K562 (cell line): ENCODE results near the gene SPDEF. TPM values are rescaled to one million over a fixed set of nuclear protein-coding genes. Genes with fewer than 3 reads are reported as not detected.

Experiments used
- CHD4 ChIP-seq: fragments of 200-600 bp; sonication (generic); IDR thresholded peaks from 3 replicates; pipeline ENCODE4 v1.6.1; 2012; ENCODE audit warnings: low read depth, mild to moderate bottlenecking, mixed read lengths, low read length, inconsistent platforms; ENCODE audit not compliant: insufficient read depth, insufficient replicate concordance, poor library complexity, severe bottlenecking
- FOXA1 ChIP-seq: fragments of 450-650 bp; IDR thresholded peaks from 2 replicates; pipeline ENCODE4 v1.6.1; 2016; ENCODE audit warnings: mild to moderate bottlenecking, borderline replicate concordance
- GABPB1 ChIP-seq: sonication (generic); formaldehyde crosslinking; IDR thresholded peaks from 2 replicates; pipeline ENCODE4 v1.8.0; 2022; ENCODE audit warnings: mild to moderate bottlenecking, missing genetic modification reagents
- HDAC1 ChIP-seq, 2 experiments: fragments of 450-650 bp; IDR thresholded peaks; 2 replicates each; pipeline ENCODE4 v1.6.1; 2016 to 2017; ENCODE audit warnings: inconsistent platforms in 1 of 2, mild to moderate bottlenecking in 1 of 2, moderate library complexity in 1 of 2
- KDM1A ChIP-seq, 2 experiments: fragments of 450-650 bp; IDR thresholded peaks; 2 replicates each; pipeline ENCODE4 v1.6.1; 2016; ENCODE audit warnings: mild to moderate bottlenecking in 2 of 2
- MCM2 ChIP-seq: fragments of 450-650 bp; IDR thresholded peaks from 2 replicates; pipeline ENCODE4 v1.6.1; 2017; ENCODE audit warnings: low read depth, mild to moderate bottlenecking
- NFE2L1 ChIP-seq: fragments of 450-650 bp; IDR thresholded peaks from 2 replicates; pipeline ENCODE4 v1.6.1; 2016; ENCODE audit warnings: missing genetic modification characterization, low read depth, mild to moderate bottlenecking, missing compliant biosample characterization, moderate library complexity, borderline replicate concordance
- RBM34 ChIP-seq: fragments of 200-400 bp; formaldehyde crosslinking; IDR thresholded peaks from 2 replicates; pipeline ENCODE4 v1.6.1; 2018; ENCODE audit warnings: low read length, borderline replicate concordance; ENCODE audit not compliant: insufficient read depth
- SAFB ChIP-seq: fragments of 200-400 bp; formaldehyde crosslinking; IDR thresholded peaks from 2 replicates; pipeline ENCODE4 v1.6.1; 2017; ENCODE audit warnings: low read depth, low read length, borderline replicate concordance
- SAFB2 ChIP-seq: fragments of 200-400 bp; formaldehyde crosslinking; IDR thresholded peaks from 2 replicates; pipeline ENCODE4 v1.6.1; 2018; ENCODE audit warnings: borderline replicate concordance, low read length, low read depth, moderate library complexity; ENCODE audit not compliant: severe bottlenecking
- SMARCA5 ChIP-seq: fragments of 450-650 bp; IDR thresholded peaks from 2 replicates; pipeline ENCODE4 v1.6.1; 2016
- SPI1 ChIP-seq: IDR thresholded peaks from 2 replicates; pipeline ENCODE4 v1.6.1; 2011; ENCODE audit warnings: low read depth, low read length, control low read depth, borderline replicate concordance
- polyA plus RNA-seq, 8 experiments: library from polyadenylated mRNA; depleted of rRNA in 4 of 8; stranded (reverse) in 5 of 8; unstranded in 3 of 8; fragments of >200 nt; fragmentation: Nextera tagmentation in 2 of 8; fragmentation: Illumina TruSeq in 1 of 8; extraction: Ambion mirVana in 2 of 8; extraction: Trizol in 1 of 8; gene quantifications; 2 replicates each; pipeline versions ENCODE4 v1.2.1 to v1.2.3, GENCODE V29; 2011 to 2014; ENCODE audit warnings: inconsistent platforms in 1 of 8, missing spikeins in 1 of 8
- total RNA-seq, 7 experiments: library from RNA; depleted of rRNA in 6 of 7; stranded (reverse); fragments of >200 nt in 6 of 7; fragmentation: Illumina TruSeq in 2 of 7; extraction: Trizol in 2 of 7; gene quantifications; 2 replicates each; pipeline versions ENCODE4 v1.2.1 to v1.2.3, GENCODE V29; 2011 to 2021; ENCODE audit warnings: low replicate concordance in 1 of 7
- TF ChIP-seq, protein P1 (sequence below): IDR thresholded peaks from 3 replicates; pipeline ENCODE4 v1.6.1; 2011; ENCODE audit warnings: borderline replicate concordance, mild to moderate bottlenecking; ENCODE audit not compliant: insufficient read length, insufficient read depth
- TF ChIP-seq, protein P2 (sequence below): fragments of 450-650 bp; IDR thresholded peaks from 2 replicates; pipeline ENCODE4 v1.6.1; 2016; ENCODE audit warnings: antibody characterized with exemption
- TF ChIP-seq, protein P3 (sequence below): sonication (generic); formaldehyde crosslinking; IDR thresholded peaks from 2 replicates; pipeline ENCODE4 v1.9.0; 2022; ENCODE audit warnings: mild to moderate bottlenecking, missing genetic modification reagents
- TF ChIP-seq, protein P4 (sequence below): fragments of 450-650 bp; IDR thresholded peaks from 2 replicates; pipeline ENCODE4 v1.6.1; 2018; ENCODE audit warnings: mild to moderate bottlenecking, low read depth; ENCODE audit not compliant: partially characterized antibody
- TF ChIP-seq, protein P5 (sequence below): sonication (generic); formaldehyde crosslinking; IDR thresholded peaks from 2 replicates; pipeline ENCODE4 v1.8.0; 2022; ENCODE audit warnings: mild to moderate bottlenecking, missing genetic modification reagents

The SPDEF gene
- total and polyA plus RNA-seq, 9 of the 15 experiments (the other 6 are each of a cell fraction or from before 2014, with no cell fraction given), result 0.04 to 0.12 (median 0.11) TPM; not detected in 5

DNA sequence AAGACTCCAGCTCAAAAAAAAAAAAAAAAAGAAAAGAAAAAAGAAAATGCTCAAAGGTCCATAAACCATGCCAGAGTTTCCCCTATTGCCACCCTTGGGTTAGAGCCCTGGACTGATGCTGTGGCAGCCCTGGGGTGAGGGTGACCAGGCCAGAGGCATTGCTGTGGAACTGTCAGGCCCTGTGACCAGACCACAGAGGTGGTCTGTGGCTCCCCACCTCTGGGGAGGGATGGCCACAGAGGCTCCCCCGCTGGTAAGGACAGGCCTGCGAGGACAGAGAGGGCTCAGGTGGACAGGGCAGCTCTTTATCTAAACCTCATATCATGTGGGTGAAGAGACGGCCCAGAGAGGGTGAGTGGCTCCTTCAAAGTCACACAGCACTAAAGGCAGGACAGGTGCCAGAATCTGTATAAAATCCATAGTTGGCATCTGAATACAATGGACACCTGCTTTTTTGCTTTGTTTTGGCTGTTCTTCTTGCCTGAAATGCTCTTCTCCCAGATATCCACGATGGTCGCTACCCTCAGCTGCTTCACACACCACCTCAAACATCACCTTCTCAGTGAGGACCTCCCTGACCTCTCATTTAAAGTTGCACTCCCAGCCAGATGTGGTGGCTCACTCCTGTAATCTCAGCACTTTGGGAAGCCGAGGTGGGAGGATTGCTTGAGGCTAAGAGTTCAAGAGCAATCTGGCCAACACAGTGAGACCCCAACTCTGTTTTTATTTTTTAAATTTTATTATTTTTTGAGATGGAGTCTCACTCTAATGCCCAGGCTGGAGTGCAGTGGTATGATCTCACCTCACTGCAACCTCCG is 22.5 kb upstream of the SPDEF start (continued):
- TF ChIP-seq, protein P1, sequence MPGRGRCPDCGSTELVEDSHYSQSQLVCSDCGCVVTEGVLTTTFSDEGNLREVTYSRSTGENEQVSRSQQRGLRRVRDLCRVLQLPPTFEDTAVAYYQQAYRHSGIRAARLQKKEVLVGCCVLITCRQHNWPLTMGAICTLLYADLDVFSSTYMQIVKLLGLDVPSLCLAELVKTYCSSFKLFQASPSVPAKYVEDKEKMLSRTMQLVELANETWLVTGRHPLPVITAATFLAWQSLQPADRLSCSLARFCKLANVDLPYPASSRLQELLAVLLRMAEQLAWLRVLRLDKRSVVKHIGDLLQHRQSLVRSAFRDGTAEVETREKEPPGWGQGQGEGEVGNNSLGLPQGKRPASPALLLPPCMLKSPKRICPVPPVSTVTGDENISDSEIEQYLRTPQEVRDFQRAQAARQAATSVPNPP, result no peak
- TF ChIP-seq KDM1A (IDR thresholded peaks at IDR 0.05), result peak; percentile 74 to 87
- peak; percentile 41 for TF ChIP-seq CHD4
- TF ChIP-seq RBM34, result no peak
- TF ChIP-seq, protein P2, sequence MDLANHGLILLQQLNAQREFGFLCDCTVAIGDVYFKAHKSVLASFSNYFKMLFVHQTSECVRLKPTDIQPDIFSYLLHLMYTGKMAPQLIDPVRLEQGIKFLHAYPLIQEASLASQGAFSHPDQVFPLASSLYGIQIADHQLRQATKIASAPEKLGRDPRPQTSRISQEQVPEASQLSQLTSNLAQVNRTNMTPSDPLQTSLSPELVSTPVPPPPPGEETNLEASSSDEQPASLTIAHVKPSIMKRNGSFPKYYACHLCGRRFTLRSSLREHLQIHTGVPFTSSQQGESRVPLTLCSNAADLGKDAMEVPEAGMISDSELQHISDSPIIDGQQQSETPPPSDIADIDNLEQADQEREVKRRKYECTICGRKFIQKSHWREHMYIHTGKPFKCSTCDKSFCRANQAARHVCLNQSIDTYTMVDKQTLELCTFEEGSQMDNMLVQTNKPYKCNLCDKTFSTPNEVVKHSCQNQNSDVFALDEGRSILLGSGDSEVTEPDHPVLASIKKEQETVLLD, result no peak
- no peak for TF ChIP-seq SPI1
- TF ChIP-seq, protein P3, sequence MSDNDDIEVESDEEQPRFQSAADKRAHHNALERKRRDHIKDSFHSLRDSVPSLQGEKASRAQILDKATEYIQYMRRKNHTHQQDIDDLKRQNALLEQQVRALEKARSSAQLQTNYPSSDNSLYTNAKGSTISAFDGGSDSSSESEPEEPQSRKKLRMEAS (CRISPR knock-in tag), result 0 out of 2 replicates have a peak, but pooled peaks have one; percentile 27
- no peak for TF ChIP-seq MCM2
- no peak for TF ChIP-seq FOXA1
- TF ChIP-seq, protein P4, sequence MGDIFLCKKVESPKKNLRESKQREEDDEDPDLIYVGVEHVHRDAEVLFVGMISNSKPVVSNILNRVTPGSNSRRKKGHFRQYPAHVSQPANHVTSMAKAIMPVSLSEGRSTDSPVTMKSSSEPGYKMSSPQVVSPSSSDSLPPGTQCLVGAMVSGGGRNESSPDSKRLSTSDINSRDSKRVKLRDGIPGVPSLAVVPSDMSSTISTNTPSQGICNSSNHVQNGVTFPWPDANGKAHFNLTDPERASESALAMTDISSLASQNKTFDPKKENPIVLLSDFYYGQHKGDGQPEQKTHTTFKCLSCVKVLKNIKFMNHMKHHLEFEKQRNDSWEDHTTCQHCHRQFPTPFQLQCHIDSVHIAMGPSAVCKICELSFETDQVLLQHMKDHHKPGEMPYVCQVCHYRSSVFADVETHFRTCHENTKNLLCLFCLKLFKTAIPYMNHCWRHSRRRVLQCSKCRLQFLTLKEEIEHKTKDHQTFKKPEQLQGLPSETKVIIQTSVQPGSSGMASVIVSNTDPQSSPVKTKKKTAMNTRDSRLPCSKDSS, result no peak
- TF ChIP-seq HDAC1 (IDR thresholded peaks at IDR 0.05), result 0 out of 4 replicates have a peak, but pooled peaks of 1 of the 2 experiments have one; percentile 23
- TF ChIP-seq SAFB2, result no peak
- no peak for TF ChIP-seq NFE2L1 (tag)
- TF ChIP-seq SAFB, result no peak
- peak; percentile 48; the same call in 1 of the 2 replicates for TF ChIP-seq GABPB1 (CRISPR knock-in tag)
- TF ChIP-seq, protein P5, sequence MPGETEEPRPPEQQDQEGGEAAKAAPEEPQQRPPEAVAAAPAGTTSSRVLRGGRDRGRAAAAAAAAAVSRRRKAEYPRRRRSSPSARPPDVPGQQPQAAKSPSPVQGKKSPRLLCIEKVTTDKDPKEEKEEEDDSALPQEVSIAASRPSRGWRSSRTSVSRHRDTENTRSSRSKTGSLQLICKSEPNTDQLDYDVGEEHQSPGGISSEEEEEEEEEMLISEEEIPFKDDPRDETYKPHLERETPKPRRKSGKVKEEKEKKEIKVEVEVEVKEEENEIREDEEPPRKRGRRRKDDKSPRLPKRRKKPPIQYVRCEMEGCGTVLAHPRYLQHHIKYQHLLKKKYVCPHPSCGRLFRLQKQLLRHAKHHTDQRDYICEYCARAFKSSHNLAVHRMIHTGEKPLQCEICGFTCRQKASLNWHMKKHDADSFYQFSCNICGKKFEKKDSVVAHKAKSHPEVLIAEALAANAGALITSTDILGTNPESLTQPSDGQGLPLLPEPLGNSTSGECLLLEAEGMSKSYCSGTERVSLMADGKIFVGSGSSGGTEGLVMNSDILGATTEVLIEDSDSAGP (CRISPR knock-in tag), result no peak
- TF ChIP-seq SMARCA5, result peak; percentile 96
